PFSK-1 (cell line): ENCODE measurements around the gene NGRN.

ENCODE experiments used
- POLR2AphosphoS5 ChIP-seq: IDR thresholded peaks from 2 replicates; pipeline ENCODE4 v1.6.1; 2012; ENCODE audit warnings: low read depth, mild to moderate bottlenecking, control low read depth, low read length, moderate library complexity
- REST ChIP-seq, 2 experiments: IDR thresholded peaks; 2 replicates each; pipeline versions ENCODE4 v1.6.1 to v1.8.0; 2011 to 2012; ENCODE audit warnings: low read depth in 2 of 2, low read length in 2 of 2, control low read depth in 1 of 2, inconsistent platforms in 1 of 2, mild to moderate bottlenecking in 1 of 2, moderate library complexity in 1 of 2; ENCODE audit not compliant: insufficient read depth in 1 of 2

- TF ChIP-seq POLR2AphosphoS5 (no peak), REST (IDR thresholded peaks at IDR 0.05; ENCODE audit: insufficient read depth in 1 of 2, low read depth in 2 of 2, low read length in 2 of 2) (no peak)
Observed at GRCh38 chr15:90316139-90316538, 50.7 kb downstream of the NGRN start.
